H1 (cell line): ENCODE data around the gene NFE2L2. TPM values are rescaled to one million over a fixed set of nuclear protein-coding genes. Genes with fewer than 3 reads are reported as not detected.

Experiments
- CTCF ChIA-PET: fragments of 300-600 bp; sonication (Branson Sonifier 250); formaldehyde crosslinking; loops from one replicate; lab custom pipeline; 2021; ENCODE audit not compliant: partially characterized antibody; lab: Charles Lee
- POLR2A ChIA-PET: fragments of 300-600 bp; sonication (Branson Sonifier 250); formaldehyde crosslinking; loops from one replicate; lab custom pipeline; 2021; ENCODE audit warnings: inconsistent platforms; ENCODE audit not compliant: partially characterized antibody; lab: Charles Lee
- DNase-seq, 2 experiments: peaks; one replicate each; pipeline versions ENCODE4 v3.0.0 to v3.0.0-alpha.2; 2010 to 2022; ENCODE audit warnings: low spot score in 2 of 2, low read depth in 1 of 2, mixed read lengths in 1 of 2
- FAIRE-seq: peaks from 2 replicates; lab custom pipeline; 2011; peaks lifted over from hg19 to GRCh38; lab: Jason Lieb, UNC
- H2AFZ ChIP-seq: 2 replicates; pipeline ENCODE4 v1.8.1; 2012; ENCODE audit warnings: low read length, inconsistent platforms
- H2AK5ac ChIP-seq: 2 replicates; pipeline ENCODE4 v1.6.1; 2013; ENCODE audit warnings: low read depth, low read length
- H2BK120ac ChIP-seq: replicated peaks from 2 replicates; pipeline ENCODE3; 2013; ENCODE audit warnings: low read depth, low read length, inconsistent platforms
- H2BK12ac ChIP-seq: 2 replicates; pipeline ENCODE4 v1.6.1; 2013; ENCODE audit warnings: low read depth, low read length
- H2BK15ac ChIP-seq: 2 replicates; pipeline ENCODE4 v1.6.1; 2013; ENCODE audit warnings: low read length
- H2BK20ac ChIP-seq: 2 replicates; pipeline ENCODE4 v1.6.1; 2013; ENCODE audit warnings: low read length
- H2BK5ac ChIP-seq: 2 replicates; pipeline ENCODE4 v1.6.1; 2013; ENCODE audit warnings: low read depth, low read length
- H3K14ac ChIP-seq: 2 replicates; pipeline ENCODE4 v1.6.1; 2013; ENCODE audit warnings: inconsistent platforms; ENCODE audit not compliant: insufficient read length
- H3K18ac ChIP-seq: 2 replicates; pipeline ENCODE4 v1.6.1; 2013; ENCODE audit warnings: low read length; ENCODE audit errors: extremely low read depth
- H3K23ac ChIP-seq: 2 replicates; pipeline ENCODE4 v1.6.1; 2013; ENCODE audit warnings: inconsistent platforms; ENCODE audit not compliant: insufficient read length
- H3K23me2 ChIP-seq: 2 replicates; pipeline ENCODE4 v1.6.1; 2013; ENCODE audit warnings: low read depth, low read length
- H3K27ac ChIP-seq: 2 replicates; pipeline ENCODE4 v1.6.1; 2011; ENCODE audit warnings: low read depth, low read length, inconsistent platforms
- H3K27me3 ChIP-seq, 4 experiments: replicated peaks in 1 of 4; 1 replicate in 1 of 4; 2 replicates in 3 of 4; pipeline versions ENCODE4 v1.6.1 to v1.8.1; 2011 to 2013; ENCODE audit warnings: low read length in 3 of 4, mild to moderate bottlenecking in 3 of 4, inconsistent platforms in 2 of 4, mixed read lengths in 2 of 4, moderate library complexity in 1 of 4; ENCODE audit not compliant: control insufficient read depth in 3 of 4, insufficient read depth in 3 of 4; ENCODE audit errors: extremely low read depth in 1 of 4
- H3K36me3 ChIP-seq, 4 experiments: 2 replicates each; pipeline versions ENCODE4 v1.6.1 to v1.8.1; 2011 to 2013; ENCODE audit warnings: mild to moderate bottlenecking in 4 of 4, low read length in 3 of 4, moderate library complexity in 2 of 4, control low read depth in 1 of 4, inconsistent platforms in 1 of 4; ENCODE audit not compliant: insufficient read depth in 4 of 4, control insufficient read depth in 2 of 4
- H3K4ac ChIP-seq: replicated peaks from 2 replicates; pipeline ENCODE3; 2013; ENCODE audit warnings: low read length, low read depth, mixed read lengths, inconsistent platforms; ENCODE audit not compliant: insufficient read length
- H3K4me1 ChIP-seq, 4 experiments: replicated peaks in 1 of 4; 1 replicate in 1 of 4; 2 replicates in 3 of 4; pipeline versions ENCODE4 v1.6.1 to v1.8.1; 2011 to 2013; ENCODE audit warnings: low read length in 3 of 4, inconsistent platforms in 2 of 4, mixed read lengths in 1 of 4; ENCODE audit not compliant: insufficient read depth in 4 of 4, control insufficient read depth in 3 of 4
- H3K4me2 ChIP-seq, 2 experiments: 2 replicates each; pipeline versions ENCODE4 v1.6.1 to v1.8.1; 2011 to 2013; ENCODE audit warnings: low read depth in 2 of 2, low read length in 2 of 2, control low read depth in 1 of 2, inconsistent platforms in 1 of 2, mild to moderate bottlenecking in 1 of 2; ENCODE audit not compliant: insufficient read depth in 1 of 2
- H3K4me3 ChIP-seq, 4 experiments: fragments of 200-600, 300-600 bp in 1 of 4; sonication (generic), shearing (Covaris generic), sonication (Bioruptor Twin) in 1 of 4; 2 replicates each; pipeline versions ENCODE4 v1.5.1 to v1.8.1; 2011 to 2016; ENCODE audit warnings: low read length in 4 of 4, low read depth in 3 of 4, control low read depth in 2 of 4, inconsistent platforms in 2 of 4, mild to moderate bottlenecking in 2 of 4, mixed read lengths in 1 of 4, moderate library complexity in 1 of 4; ENCODE audit not compliant: insufficient read depth in 2 of 4; ENCODE audit errors: extremely low read depth in 1 of 4
- H3K56ac ChIP-seq: replicated peaks from 2 replicates; pipeline ENCODE3; 2013; ENCODE audit warnings: low read depth, mild to moderate bottlenecking, mixed read lengths, low read length, inconsistent platforms; ENCODE audit not compliant: insufficient read length
- H3K79me1 ChIP-seq: 2 replicates; pipeline ENCODE4 v1.6.1; 2013; ENCODE audit warnings: low read depth, low read length, control low read depth
- H3K79me2 ChIP-seq, 2 experiments: 2 replicates each; pipeline versions ENCODE4 v1.6.1 to v1.8.1; 2012 to 2013; ENCODE audit warnings: low read length in 2 of 2, mild to moderate bottlenecking in 2 of 2, inconsistent platforms in 1 of 2; ENCODE audit not compliant: insufficient read depth in 2 of 2, control insufficient read depth in 1 of 2
- H3K9ac ChIP-seq, 4 experiments: replicated peaks in 1 of 4; 1 replicate in 1 of 4; 2 replicates in 3 of 4; pipeline versions ENCODE4 v1.6.1 to v1.8.1; 2011 to 2013; ENCODE audit warnings: low read depth in 3 of 4, low read length in 3 of 4, control low read depth in 2 of 4, mild to moderate bottlenecking in 2 of 4, moderate library complexity in 2 of 4, inconsistent platforms in 1 of 4; ENCODE audit errors: extremely low read depth in 1 of 4
- H3K9me3 ChIP-seq, 2 experiments: 2 replicates each; pipeline versions ENCODE4 v1.6.1 to v1.8.1; 2012 to 2013; ENCODE audit warnings: mild to moderate bottlenecking in 2 of 2, moderate library complexity in 2 of 2, control low read depth in 1 of 2, inconsistent platforms in 1 of 2, low read depth in 1 of 2, low read length in 1 of 2, mixed read lengths in 1 of 2; ENCODE audit not compliant: insufficient read depth in 2 of 2
- H4K20me1 ChIP-seq, 2 experiments: replicated peaks in 1 of 2; 2 replicates each; pipeline versions ENCODE3 to v1.8.1; 2011 to 2013; ENCODE audit warnings: inconsistent platforms in 2 of 2, low read length in 2 of 2, mild to moderate bottlenecking in 1 of 2; ENCODE audit not compliant: insufficient read depth in 2 of 2, control insufficient read depth in 1 of 2
- H4K5ac ChIP-seq: 2 replicates; pipeline ENCODE4 v1.6.1; 2013; ENCODE audit warnings: low read length, low read depth, mixed read lengths, inconsistent platforms; ENCODE audit not compliant: insufficient read length
- H4K8ac ChIP-seq: 2 replicates; pipeline ENCODE4 v1.8.0; 2013; ENCODE audit warnings: mild to moderate bottlenecking, moderate library complexity, low read length, inconsistent platforms; ENCODE audit not compliant: insufficient read depth; ENCODE audit errors: extremely low read depth
- H4K91ac ChIP-seq: replicated peaks from 2 replicates; pipeline ENCODE3; 2013; ENCODE audit warnings: low read length, mixed read lengths, inconsistent platforms; ENCODE audit not compliant: insufficient read length
- CEBPB ChIP-seq: IDR thresholded peaks from 2 replicates; pipeline ENCODE4 v1.6.1; 2012; ENCODE audit warnings: low read depth, low read length
- CTCF ChIP-seq, 3 experiments: IDR thresholded peaks; 1 replicate in 2 of 3; 2 replicates in 1 of 3; pipeline versions ENCODE4 v1.5.1 to v1.6.1; 2011; ENCODE audit warnings: low read length in 3 of 3, mild to moderate bottlenecking in 3 of 3, inconsistent platforms in 2 of 3, low read depth in 1 of 3, moderate library complexity in 1 of 3; ENCODE audit not compliant: insufficient read depth in 1 of 3; ENCODE audit errors: control extremely low read depth in 1 of 3
- HDAC6 ChIP-seq: IDR thresholded peaks from one replicate; pipeline ENCODE4 v1.7.1; 2012; ENCODE audit warnings: low read depth, mild to moderate bottlenecking, inconsistent platforms, low read length, moderate library complexity
- PHF8 ChIP-seq: fragments of 200-600 bp; sonication (generic); conservative IDR thresholded peaks from 2 replicates; pipeline ENCODE4 v1.7.1; 2012; ENCODE audit warnings: low read depth, mild to moderate bottlenecking, inconsistent platforms, low read length, moderate library complexity
- POLR2A ChIP-seq, 2 experiments: IDR thresholded peaks; 1 replicate in 1 of 2; 2 replicates in 1 of 2; pipeline ENCODE4 v1.6.1; 2011; ENCODE audit warnings: low read depth in 2 of 2, low read length in 2 of 2, mild to moderate bottlenecking in 2 of 2; ENCODE audit errors: control extremely low read depth in 1 of 2
- WGBS, 2 experiments: shearing (Covaris generic) in 1 of 2; methylation state at CpG; one replicate each; pipeline versions ENCODE4 v1.1.6 to v1.1.7; 2013 to 2015; ENCODE audit warnings: low lambda C conversion rate in 2 of 2, mixed read lengths in 2 of 2, inconsistent platforms in 1 of 2, low coverage in 1 of 2, missing lambda C conversion rate in 1 of 2; ENCODE audit not compliant: insufficient replicate concordance in 2 of 2, insufficient coverage in 1 of 2, insufficient read length in 1 of 2; ENCODE audit errors: extremely low coverage in 1 of 2, missing lambda C conversion rate in 1 of 2; 5-methylcytosine and 5-hydroxymethylcytosine counted together
- long read RNA-seq, 2 experiments: library from RNA in 1 of 2; library from capped mRNA in 1 of 2; stranded (forward); transcript quantifications; one replicate each; pipeline ENCODE4 v2.0.0, GENCODE V29; 2021; ENCODE audit warnings: inconsistent platforms in 1 of 2
- polyA minus RNA-seq, 3 experiments: library from RNA; depleted of rRNA, polyadenylated mRNA; stranded (reverse); fragments of >200 nt; gene quantifications; 1 replicate in 2 of 3; 2 replicates in 1 of 3; pipeline ENCODE4 v1.2.3, GENCODE V29; 2011
- polyA plus RNA-seq, 7 experiments: library from polyadenylated mRNA; depleted of rRNA in 3 of 7; stranded (reverse) in 5 of 7; unstranded in 2 of 7; fragments of >200 nt in 5 of 7; fragments of 200-250 nt in 2 of 7; gene quantifications; 1 replicate in 5 of 7; 2 replicates in 1 of 7; 4 replicates in 1 of 7; pipeline versions ENCODE4 v1.2.1 to v1.2.3, GENCODE V29; 2011 to 2013; ENCODE audit warnings: missing spikeins in 2 of 7, mixed read lengths in 2 of 7
- total RNA-seq: library from RNA; stranded (reverse); fragmentation: NEBNext Ultra II Directional; extraction: Animal tissue kit (Norgen Biotek cat#: 25700); gene quantifications from 2 replicates; pipeline ENCODE4 v1.2.1, GENCODE V29; 2021

NFE2L2 gene
- total RNA-seq (32.3 and 33.2 TPM in 2 replicates), polyA plus RNA-seq (2011; rRNA removed) (13.8 and 34.5 TPM in 2 replicates), polyA minus RNA-seq (2011; rRNA and poly(A)+ RNA removed) (60.9 and 61.4 TPM in 2 replicates)
- polyA plus RNA-seq (2011; cell fraction: cytosol; rRNA removed): 22.2 TPM
- polyA plus RNA-seq (2011; cell fraction: nucleus; rRNA removed): 18.7 TPM
- polyA plus RNA-seq (2012, experiment 1 of 2): 21.1 to 33.8 TPM (median 23.9 TPM) in 4 replicates
- polyA plus RNA-seq (2012, experiment 2 of 2): 2.6 TPM
- 25.6 TPM for polyA plus RNA-seq (2013, experiment 1 of 2)
- polyA plus RNA-seq (2013, experiment 2 of 2): 24.8 TPM
- polyA minus RNA-seq (2011; cell fraction: cytosol; rRNA and poly(A)+ RNA removed): 23.4 TPM
- 36.7 TPM for polyA minus RNA-seq (2011; cell fraction: nucleus; rRNA and poly(A)+ RNA removed)
- long read RNA-seq, experiment 1, transcript NFE2L2-201 (5 exons, 2,853 nt): major isoform, 15 of 34 reads
- long read RNA-seq, experiment 1, partial matches to known transcripts: 3 of 34 reads
- long read RNA-seq, experiment 1, other reads (novel, unspliced or antisense): 15 of 34 reads
- long read RNA-seq, experiment 2, partial matches to known transcripts: 0 of 5 reads
- long read RNA-seq, experiment 2, other reads (novel, unspliced or antisense): 4 of 5 reads

DNA sequence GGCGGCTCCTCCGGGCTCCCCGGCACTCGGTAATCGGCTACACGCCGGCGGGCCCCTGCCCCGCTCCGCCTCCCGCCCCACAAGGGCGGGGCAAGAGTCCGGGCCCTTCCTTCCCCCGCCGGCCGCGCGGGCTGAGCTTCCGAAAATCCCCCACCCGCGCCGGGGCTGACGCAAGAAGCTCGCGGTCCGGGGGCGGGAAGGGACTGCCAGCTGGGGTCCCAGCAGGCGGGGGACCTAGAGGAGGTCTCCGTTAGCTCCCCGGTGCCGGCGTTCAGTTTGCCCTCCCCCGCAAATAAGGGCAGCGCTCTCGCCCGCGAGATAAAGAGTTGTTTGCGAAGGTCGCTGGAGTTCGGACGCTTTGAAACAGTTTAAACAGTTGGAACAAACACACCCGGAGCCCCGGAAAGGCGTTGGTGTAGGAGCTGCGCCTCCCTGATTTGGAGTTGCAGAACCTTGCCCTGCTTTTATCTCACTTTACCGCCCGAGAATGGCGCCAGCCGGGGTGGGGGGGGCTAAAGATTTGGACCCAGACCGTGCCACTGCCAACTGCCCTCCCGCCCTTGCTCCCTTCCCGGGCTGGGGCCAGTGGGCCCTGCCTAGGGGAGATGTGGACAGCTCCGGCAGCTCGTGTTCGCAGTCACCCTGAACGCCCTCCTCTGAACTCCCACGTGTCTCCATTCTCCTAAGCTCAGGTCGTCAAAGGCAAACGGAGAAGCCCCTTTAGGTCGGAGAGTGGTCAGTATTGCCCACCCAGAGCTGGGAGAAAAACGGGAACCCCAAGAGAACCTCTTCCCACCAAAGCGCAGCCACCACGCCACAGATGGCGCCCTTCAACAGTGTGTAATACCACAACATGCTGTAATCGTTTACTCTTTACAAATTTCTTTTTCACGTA is at the start of gene NFE2L2:
Gene NFE2L2 (minus strand): TSS at position 35 of the 895 bp plus-strand sequence. CDS start 151 bp downstream, outside the sequence.
- H3K23me2 ChIP-seq: peaks cover 6% of the 10 kb centered on the region
- no peak within 1 kb of the TSS for H3K23ac ChIP-seq
- DNase-seq (peak; percentile 17 to 85), FAIRE-seq (no peak)
- H2BK20ac ChIP-seq: 0 out of 2 replicates have a peak within 1 kb of the TSS, but pooled peaks have one; percentile 48
- H3K27me3 ChIP-seq: no peaks in the 10 kb centered on the region
- H4K5ac ChIP-seq: peak within 1 kb of the TSS; percentile 93
- H4K8ac ChIP-seq: peak within 1 kb of the TSS; percentile 96
- H4K20me1 ChIP-seq: peaks cover 3 to 4% of the 10 kb centered on the region in 2 experiments
- WGBS, 2 experiments: 2% methylated on average over 50 of the region's 66 CpGs; no CpG with 5 or more reads in 1 of the 2 experiments
- H3K4ac ChIP-seq: peak within 1 kb of the TSS; percentile 71
- H3K4me2 ChIP-seq: peak within 1 kb of the TSS; percentile 69 to 75
- H2AK5ac ChIP-seq: no peak within 1 kb of the TSS
- H3K27ac ChIP-seq: peak within 1 kb of the TSS; percentile 90
- H3K79me1 ChIP-seq: no peaks in the 10 kb centered on the region
- H2BK5ac ChIP-seq: peak within 1 kb of the TSS; percentile 91
- H2BK15ac ChIP-seq: 0 out of 2 replicates have a peak within 1 kb of the TSS, but pooled peaks have one; percentile 90
- CTCF ChIA-PET: interaction anchor here (0.7 to 4.2 kb wide), 17 partner anchors 11 to 613 kb away, joined by 3 to 32 read pairs (median 5); no protein-coding TSS in a partner anchor
- peak within 1 kb of the TSS; percentile 76 for H3K18ac ChIP-seq
- no peaks in the 10 kb centered on the region for H3K36me3 ChIP-seq
- H2AFZ ChIP-seq: peak within 1 kb of the TSS; percentile 90
- H3K9me3 ChIP-seq: no peaks in the 10 kb centered on the region
- peak within 1 kb of the TSS; percentile 71 to 82 (median 78) for H3K4me3 ChIP-seq
- peak within 1 kb of the TSS; percentile 43 to 94 (median 86) for H3K9ac ChIP-seq
- H3K56ac ChIP-seq: peak within 1 kb of the TSS; percentile 91
- H3K79me2 ChIP-seq: peaks cover 4 to 35% of the 10 kb centered on the region in 2 experiments; a peak in 3 of 4 replicates
- H2BK120ac ChIP-seq: peak within 1 kb of the TSS; percentile 81
- H4K91ac ChIP-seq: peak within 1 kb of the TSS; percentile 94
- POLR2A ChIA-PET: interaction anchor here (0.5 to 5.4 kb wide), 31 partner anchors 8 to 127 kb away, joined by 3 to 74 read pairs (median 4); partner anchors contain the start of genes AGPS and HNRNPA3
- H2BK12ac ChIP-seq: peak within 1 kb of the TSS; percentile 97; the same call in 1 of the 2 replicates
- no peak within 1 kb of the TSS for H3K14ac ChIP-seq
- peaks cover 0 to 2% (median 2%) of the 10 kb centered on the region in 4 experiments; a peak in 3 of 7 replicates for H3K4me1 ChIP-seq
- peak in 1 of 2 experiments; percentile 72; a peak in 2 of 3 replicates for TF ChIP-seq POLR2A (IDR thresholded peaks at IDR 0.05; ENCODE audit: control extremely low read depth in 1 of 2, low read depth in 2 of 2, low read length in 2 of 2)
- peak; percentile 9 to 33 (median 17); a peak in 3 of 4 replicates for TF ChIP-seq CTCF (IDR thresholded peaks at IDR 0.05; ENCODE audit: control extremely low read depth in 1 of 3, insufficient read depth in 1 of 3, low read depth in 1 of 3, low read length in 3 of 3)
- TF ChIP-seq HDAC6: no peak
- TF ChIP-seq PHF8: peak; percentile 76
- peak; percentile 73; the same call in 1 of the 2 replicates for TF ChIP-seq CEBPB
